Epithelial cell of esophagus (primary cell): ENCODE data around the gene EIF2S3.

Source experiments
- DNase-seq: peaks from one replicate; pipeline ENCODE4 v3.0.0; 2010; ENCODE audit warnings: low read depth
- H3K4me3 ChIP-seq: 2 replicates; pipeline ENCODE4 v1.5.1; 2011; ENCODE audit warnings: mild to moderate bottlenecking, low read length, control low read depth
- TF ChIP-seq, protein P1 (sequence below): IDR thresholded peaks from 2 replicates; pipeline ENCODE4 v1.5.1; 2011; ENCODE audit warnings: low read depth, mild to moderate bottlenecking, low read length, control low read depth, inconsistent platforms; ENCODE audit not compliant: insufficient read depth; ENCODE audit errors: missing control alignments

EIF2S3 gene

DNA sequence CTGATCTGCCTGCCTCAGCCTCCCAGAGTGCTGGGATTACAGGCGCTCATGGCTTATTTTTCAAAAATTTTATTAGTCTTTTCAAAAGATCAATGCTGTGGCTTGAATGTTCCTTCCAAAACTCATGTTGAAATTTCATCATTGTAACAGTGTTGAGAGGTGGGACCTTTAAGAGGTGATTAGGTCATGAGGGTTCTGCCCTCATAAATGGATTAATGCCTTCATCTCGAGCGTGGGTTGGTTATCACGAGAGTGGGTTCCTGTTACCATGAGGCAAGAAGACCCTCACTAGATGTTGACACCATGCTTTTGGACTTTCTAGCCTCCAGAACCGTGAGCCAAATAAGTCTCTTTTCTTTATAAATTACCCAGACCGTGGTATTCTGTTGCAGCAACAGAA is 30.3 kb downstream of the EIF2S3 start:
- TF ChIP-seq, protein P1, sequence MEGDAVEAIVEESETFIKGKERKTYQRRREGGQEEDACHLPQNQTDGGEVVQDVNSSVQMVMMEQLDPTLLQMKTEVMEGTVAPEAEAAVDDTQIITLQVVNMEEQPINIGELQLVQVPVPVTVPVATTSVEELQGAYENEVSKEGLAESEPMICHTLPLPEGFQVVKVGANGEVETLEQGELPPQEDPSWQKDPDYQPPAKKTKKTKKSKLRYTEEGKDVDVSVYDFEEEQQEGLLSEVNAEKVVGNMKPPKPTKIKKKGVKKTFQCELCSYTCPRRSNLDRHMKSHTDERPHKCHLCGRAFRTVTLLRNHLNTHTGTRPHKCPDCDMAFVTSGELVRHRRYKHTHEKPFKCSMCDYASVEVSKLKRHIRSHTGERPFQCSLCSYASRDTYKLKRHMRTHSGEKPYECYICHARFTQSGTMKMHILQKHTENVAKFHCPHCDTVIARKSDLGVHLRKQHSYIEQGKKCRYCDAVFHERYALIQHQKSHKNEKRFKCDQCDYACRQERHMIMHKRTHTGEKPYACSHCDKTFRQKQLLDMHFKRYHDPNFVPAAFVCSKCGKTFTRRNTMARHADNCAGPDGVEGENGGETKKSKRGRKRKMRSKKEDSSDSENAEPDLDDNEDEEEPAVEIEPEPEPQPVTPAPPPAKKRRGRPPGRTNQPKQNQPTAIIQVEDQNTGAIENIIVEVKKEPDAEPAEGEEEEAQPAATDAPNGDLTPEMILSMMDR = no peak
- no peak for DNase-seq
- H3K4me3 ChIP-seq = no peak overlapping the region

DNA sequence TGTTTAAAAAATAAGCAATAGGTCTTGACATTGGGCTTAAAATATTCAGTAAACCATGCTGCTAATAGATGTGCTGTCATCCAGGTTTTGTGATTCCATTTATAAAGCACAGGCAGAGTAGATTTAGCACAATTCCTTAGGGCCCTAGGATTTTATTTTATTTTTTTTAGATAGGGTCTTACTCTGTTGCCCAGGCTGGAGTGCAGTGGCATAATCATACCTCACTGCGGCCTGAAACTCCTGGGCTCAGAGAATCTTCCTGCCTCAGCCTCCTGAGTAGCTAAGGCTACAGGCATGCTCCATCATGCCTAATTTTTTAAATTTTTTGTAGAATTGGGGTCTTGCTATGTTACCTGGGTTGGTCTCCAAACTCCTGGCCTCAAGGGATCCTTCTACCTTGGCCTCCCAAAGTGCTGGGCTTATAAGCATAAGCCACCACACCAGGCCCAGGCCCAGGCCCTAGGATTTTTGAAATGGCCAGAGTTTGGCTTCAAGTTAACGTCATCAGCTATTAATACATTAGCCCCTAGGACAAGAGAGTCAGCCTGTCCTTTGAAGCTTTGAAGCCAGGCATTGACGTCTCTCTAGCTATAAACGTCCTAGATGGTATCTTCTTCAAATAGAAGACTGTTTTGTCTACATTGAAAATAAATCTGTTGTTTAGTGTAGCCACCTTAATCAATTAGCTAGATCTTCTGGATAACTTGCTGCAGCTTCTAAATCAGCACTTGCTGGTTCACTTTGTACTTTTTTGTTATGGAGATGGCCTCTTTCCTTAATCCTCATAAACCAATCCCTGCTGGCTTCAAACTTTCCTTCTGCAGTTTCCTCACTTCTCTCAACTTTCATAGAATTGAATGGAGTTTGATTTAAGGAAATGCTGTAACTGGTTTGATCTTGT is 35.8 kb downstream of the EIF2S3 start:
- no peak overlapping the region for H3K4me3 ChIP-seq
- TF ChIP-seq, protein P1 = no peak

DNA sequence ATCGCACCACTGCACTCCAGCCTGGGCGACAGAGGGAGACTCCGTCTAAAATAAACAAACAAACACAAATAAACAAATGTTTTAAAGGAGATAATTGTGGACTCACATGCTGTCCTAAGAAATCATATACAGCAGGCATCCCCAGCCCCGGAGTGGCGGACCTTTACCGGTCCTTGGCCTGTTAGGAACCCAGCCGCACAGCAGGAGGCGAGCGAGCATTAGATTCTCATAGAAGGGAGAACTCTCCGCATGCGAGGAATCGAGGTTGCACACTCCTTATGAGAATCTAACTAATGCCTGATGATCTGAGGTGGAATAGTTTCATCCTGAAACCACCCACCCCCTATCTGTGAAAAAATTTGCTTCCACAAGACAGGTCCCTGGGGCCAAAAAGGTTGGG is 39.0 kb downstream of the EIF2S3 start:
- H3K4me3 ChIP-seq = no peak overlapping the region
- TF ChIP-seq, protein P1 = no peak
- DNase-seq = no peak

More for the DNA sequence above, 35.8 kb downstream of the EIF2S3 start:
- no peak for DNase-seq

DNA sequence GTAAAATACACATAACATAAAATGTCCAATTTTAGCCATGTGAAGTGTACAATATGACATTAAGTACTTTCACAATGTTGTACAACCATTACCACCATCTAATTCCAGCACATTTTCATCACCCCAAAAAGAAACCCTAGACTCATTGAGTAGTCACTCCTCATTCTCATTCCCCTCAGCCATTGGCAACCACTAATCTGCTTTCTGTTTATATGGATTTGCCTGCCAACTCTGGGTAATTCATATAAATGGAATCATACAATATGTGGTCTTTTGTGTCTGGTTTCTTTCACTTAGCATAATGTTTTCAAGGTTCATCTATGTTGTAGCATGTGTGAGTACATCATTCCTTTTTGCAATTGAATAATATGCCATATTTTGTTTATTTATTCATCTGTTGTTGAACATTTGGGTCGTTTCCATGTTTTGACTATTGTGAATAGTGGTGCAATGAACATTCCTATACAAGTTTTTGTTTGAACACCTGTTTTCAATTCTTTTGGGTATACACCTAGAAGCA is 43.0 kb downstream of the EIF2S3 start:
- no peak for DNase-seq
- no peak overlapping the region for H3K4me3 ChIP-seq
- TF ChIP-seq, protein P1 = no peak

DNA sequence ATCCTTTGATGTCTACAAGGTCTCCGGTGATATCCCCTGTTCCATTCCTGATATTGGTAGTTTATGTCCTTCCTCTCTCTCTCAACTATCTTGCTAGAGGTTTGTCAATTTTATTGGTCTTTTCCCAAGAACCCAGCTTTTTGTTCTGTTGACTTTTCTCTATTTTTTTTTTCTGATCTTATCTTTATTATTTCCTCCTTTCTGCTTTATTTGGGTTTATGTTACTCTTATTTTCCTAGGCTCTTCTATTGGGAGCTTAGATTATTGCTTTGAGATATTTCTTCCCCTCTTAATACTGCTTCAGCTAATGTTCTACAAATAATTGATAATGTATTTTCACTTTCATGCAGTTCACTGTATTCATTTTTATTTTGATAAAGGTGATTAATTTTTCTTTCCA is 44.2 kb downstream of the EIF2S3 start:
- TF ChIP-seq, protein P1 = no peak
- no peak overlapping the region for H3K4me3 ChIP-seq
- no peak for DNase-seq

DNA sequence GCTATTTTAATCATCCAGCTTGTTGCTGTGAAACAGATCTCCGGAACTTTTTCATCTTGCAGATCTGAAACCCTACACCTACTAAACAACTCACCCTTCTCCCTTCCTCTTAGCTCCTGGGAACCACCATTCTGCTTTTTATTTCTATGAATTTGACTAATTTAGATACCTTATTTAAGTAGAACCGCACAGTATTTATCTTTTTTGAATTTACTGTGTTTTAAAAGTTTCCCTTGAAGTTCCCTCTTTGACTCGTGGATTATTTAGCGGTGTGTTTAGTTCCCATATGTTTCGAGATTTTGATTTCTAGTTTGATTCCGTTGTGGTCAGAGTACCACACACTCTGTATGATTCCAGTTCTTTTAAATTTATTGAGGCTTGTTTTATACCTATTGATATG is 44.6 kb downstream of the EIF2S3 start:
- TF ChIP-seq, protein P1 = no peak
- no peak overlapping the region for H3K4me3 ChIP-seq
- DNase-seq = no peak
